Parathyroid adenoma (tissue), 2 donors: ENCODE results near the gene NCKAP5.

Experiments used
- H2AFZ ChIP-seq: fragments of 300-600 bp; sonication (generic); one replicate; pipeline ENCODE4 v1.7.0; 2017; ENCODE audit warnings: antibody characterized with exemption, mild to moderate bottlenecking
- H3K27ac ChIP-seq: fragments of 300-600 bp; sonication (generic); one replicate; pipeline ENCODE4 v1.7.0; 2017
- H3K27me3 ChIP-seq: fragments of 300-600 bp; sonication (generic); one replicate; pipeline ENCODE4 v1.7.0; 2017; ENCODE audit warnings: low read length; ENCODE audit not compliant: control insufficient read depth, insufficient read depth
- H3K36me3 ChIP-seq: fragments of 300-600 bp; sonication (generic); one replicate; pipeline ENCODE4 v1.7.0; 2017; ENCODE audit warnings: low read length; ENCODE audit not compliant: control insufficient read depth, insufficient read depth
- H3K4me1 ChIP-seq: fragments of 300-600 bp; sonication (generic); one replicate; pipeline ENCODE4 v1.7.0; 2017; ENCODE audit warnings: control low read depth
- H3K4me2 ChIP-seq: fragments of 300-600 bp; sonication (generic); one replicate; pipeline ENCODE4 v1.7.0; 2017; ENCODE audit warnings: low read length
- H3K4me3 ChIP-seq: fragments of 300-600 bp; sonication (generic); one replicate; pipeline ENCODE4 v1.7.0; 2017; ENCODE audit warnings: low read depth, low read length
- H3K79me2 ChIP-seq: fragments of 300-600 bp; sonication (generic); one replicate; pipeline ENCODE4 v1.7.0; 2017; ENCODE audit warnings: control low read depth
- H3K9ac ChIP-seq: fragments of 300-600 bp; sonication (generic); one replicate; pipeline ENCODE4 v1.7.0; 2017; ENCODE audit warnings: mild to moderate bottlenecking
- H3K9me3 ChIP-seq: fragments of 300-600 bp; sonication (generic); one replicate; pipeline ENCODE4 v1.7.0; 2017; ENCODE audit warnings: low read length; ENCODE audit not compliant: control insufficient read depth
- TF ChIP-seq, protein P1 (sequence below): fragments of 300-600 bp; sonication (generic); IDR thresholded peaks from one replicate; pipeline ENCODE4 v1.7.0; 2017; ENCODE audit warnings: antibody characterized with exemption, mild to moderate bottlenecking
- donor health status: primary hyperparathyroidism.

NCKAP5 gene

DNA sequence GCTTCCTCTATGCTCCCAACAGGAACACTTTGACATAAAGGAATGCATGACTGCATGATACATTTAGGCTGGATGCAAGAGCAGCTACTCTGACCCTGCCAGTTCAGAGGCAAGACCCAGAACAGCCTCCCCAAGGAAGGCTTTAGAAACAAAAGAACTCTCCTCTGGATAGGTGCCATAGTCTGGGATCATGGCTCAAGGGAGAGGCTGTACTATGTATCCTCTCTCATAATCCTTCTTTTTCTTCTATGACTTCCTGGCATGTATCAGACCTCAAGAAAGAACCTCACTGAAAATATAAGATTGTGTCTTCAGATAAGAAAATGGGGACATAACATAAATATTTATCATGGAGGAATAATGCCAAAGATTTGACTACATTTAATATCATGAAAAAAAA is 704.3 kb downstream of the NCKAP5 start:
- Histone ChIP-seq H3K27me3 (no peaks in the 10 kb centered on the region), H2AFZ (no peak overlapping the region)

DNA sequence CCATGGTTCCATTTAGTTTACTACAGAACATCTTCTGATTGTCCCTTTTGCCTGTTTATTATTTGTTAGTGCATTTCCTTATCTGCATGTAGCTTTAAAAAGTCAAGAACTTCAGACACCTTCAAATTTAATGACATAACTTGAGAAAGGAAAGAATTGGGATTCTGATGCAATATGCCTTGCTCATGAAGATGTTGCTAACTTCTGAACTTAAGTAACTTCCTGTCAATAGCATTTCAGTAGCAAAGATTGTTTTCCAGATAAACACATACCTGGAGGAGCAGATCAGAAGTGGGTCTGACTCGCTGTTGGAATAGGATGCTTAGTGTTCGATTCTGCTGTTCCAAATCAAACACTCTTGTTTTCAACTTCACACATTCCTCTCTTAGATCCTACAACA is 708.0 kb downstream of the NCKAP5 start:
- H3K9ac ChIP-seq: no peak overlapping the region

More for the DNA sequence above, 704.3 kb downstream of the NCKAP5 start:
- Histone ChIP-seq H3K36me3 (no peaks in the 10 kb centered on the region), H3K9ac (no peak overlapping the region), H3K9me3 (no peaks in the 10 kb centered on the region), H3K4me1 (no peaks in the 10 kb centered on the region), H3K79me2 (no peaks in the 10 kb centered on the region), H3K4me2 (no peak overlapping the region), H3K4me3 (no peak overlapping the region), H3K27ac (no peak overlapping the region)
- TF ChIP-seq, protein P1, sequence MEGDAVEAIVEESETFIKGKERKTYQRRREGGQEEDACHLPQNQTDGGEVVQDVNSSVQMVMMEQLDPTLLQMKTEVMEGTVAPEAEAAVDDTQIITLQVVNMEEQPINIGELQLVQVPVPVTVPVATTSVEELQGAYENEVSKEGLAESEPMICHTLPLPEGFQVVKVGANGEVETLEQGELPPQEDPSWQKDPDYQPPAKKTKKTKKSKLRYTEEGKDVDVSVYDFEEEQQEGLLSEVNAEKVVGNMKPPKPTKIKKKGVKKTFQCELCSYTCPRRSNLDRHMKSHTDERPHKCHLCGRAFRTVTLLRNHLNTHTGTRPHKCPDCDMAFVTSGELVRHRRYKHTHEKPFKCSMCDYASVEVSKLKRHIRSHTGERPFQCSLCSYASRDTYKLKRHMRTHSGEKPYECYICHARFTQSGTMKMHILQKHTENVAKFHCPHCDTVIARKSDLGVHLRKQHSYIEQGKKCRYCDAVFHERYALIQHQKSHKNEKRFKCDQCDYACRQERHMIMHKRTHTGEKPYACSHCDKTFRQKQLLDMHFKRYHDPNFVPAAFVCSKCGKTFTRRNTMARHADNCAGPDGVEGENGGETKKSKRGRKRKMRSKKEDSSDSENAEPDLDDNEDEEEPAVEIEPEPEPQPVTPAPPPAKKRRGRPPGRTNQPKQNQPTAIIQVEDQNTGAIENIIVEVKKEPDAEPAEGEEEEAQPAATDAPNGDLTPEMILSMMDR: no peak

GRCh38 chr2:132859590-132859989 is 708.7 kb downstream of the NCKAP5 start:
- TF ChIP-seq, protein P1: no peak
- Histone ChIP-seq H3K36me3 (no peaks in the 10 kb centered on the region), H3K27me3 (no peaks in the 10 kb centered on the region), H3K4me2 (no peak overlapping the region), H3K79me2 (no peaks in the 10 kb centered on the region), H3K27ac (no peak overlapping the region), H3K4me3 (no peak overlapping the region), H3K9ac (no peak overlapping the region), H2AFZ (no peak overlapping the region), H3K4me1 (no peaks in the 10 kb centered on the region), H3K9me3 (no peaks in the 10 kb centered on the region)

More for the DNA sequence above, 708.0 kb downstream of the NCKAP5 start:
- Histone ChIP-seq H3K4me2 (no peak overlapping the region), H3K4me1 (no peaks in the 10 kb centered on the region), H3K9me3 (no peaks in the 10 kb centered on the region), H2AFZ (no peak overlapping the region), H3K27me3 (no peaks in the 10 kb centered on the region), H3K36me3 (no peaks in the 10 kb centered on the region), H3K4me3 (no peak overlapping the region), H3K79me2 (no peaks in the 10 kb centered on the region), H3K27ac (no peak overlapping the region)
- TF ChIP-seq, protein P1: no peak

- H3K79me2 ChIP-seq: no peaks in the 10 kb centered on the region
- H3K9me3 ChIP-seq: no peaks in the 10 kb centered on the region
- TF ChIP-seq, protein P1: no peak
- no peak overlapping the region for H3K4me3 ChIP-seq
- H3K27me3 ChIP-seq: no peaks in the 10 kb centered on the region
- no peaks in the 10 kb centered on the region for H3K4me1 ChIP-seq
- H3K36me3 ChIP-seq: no peaks in the 10 kb centered on the region
- no peak overlapping the region for H2AFZ ChIP-seq
- H3K9ac ChIP-seq: no peak overlapping the region
- no peak overlapping the region for H3K27ac ChIP-seq
- H3K4me2 ChIP-seq: no peak overlapping the region
Observed at GRCh38 chr2:132857319-132857718, 710.9 kb downstream of the NCKAP5 start.

DNA sequence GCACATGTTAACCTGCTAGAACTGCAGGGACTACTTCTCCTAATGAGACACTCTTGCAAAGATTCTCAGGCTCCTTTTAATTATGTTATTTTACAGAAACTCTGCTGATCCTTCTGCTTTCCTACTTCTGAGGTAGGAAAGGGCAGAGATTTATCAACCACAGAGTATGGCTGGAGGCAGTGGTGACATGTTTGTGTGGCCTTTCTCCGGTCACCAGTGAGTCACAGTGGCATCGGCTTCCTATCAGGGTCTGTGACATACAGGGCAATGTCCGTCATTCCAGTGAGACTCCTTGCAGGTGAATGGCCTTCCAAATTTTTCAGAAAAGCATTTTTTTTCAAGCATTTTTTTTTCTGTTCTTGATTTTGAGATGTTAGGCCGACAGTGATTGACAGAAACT is 717.6 kb downstream of the NCKAP5 start:
- H3K79me2 ChIP-seq: no peaks in the 10 kb centered on the region
- H3K36me3 ChIP-seq: no peaks in the 10 kb centered on the region
- H3K9me3 ChIP-seq: no peaks in the 10 kb centered on the region
- no peak overlapping the region for H3K27ac ChIP-seq
- no peak overlapping the region for H3K4me3 ChIP-seq
- H3K4me1 ChIP-seq: no peaks in the 10 kb centered on the region
- TF ChIP-seq, protein P1: no peak
- no peak overlapping the region for H3K9ac ChIP-seq
- H3K27me3 ChIP-seq: no peaks in the 10 kb centered on the region
- no peak overlapping the region for H3K4me2 ChIP-seq
- H2AFZ ChIP-seq: no peak overlapping the region
